DND-41 (cell line): ENCODE measurements around the gene CLDN20.

ENCODE experiments used
- ATAC-seq: fragments of 200-7000 bp; cut with Tn5 transposase; 3 replicates; pipeline ENCODE4 v1.9.1; 2021; ENCODE audit warnings: low read depth; ENCODE audit not compliant: insufficient read depth
- DNase-seq: peaks from one replicate; pipeline ENCODE4 v3.0.0-alpha.2; 2020
- H2AFZ ChIP-seq: 2 replicates; pipeline ENCODE4 v1.6.0; 2012; ENCODE audit warnings: low read depth, low read length
- H3K27ac ChIP-seq: 2 replicates; pipeline ENCODE4 v1.5.1; 2012; ENCODE audit warnings: low read length, inconsistent platforms
- H3K27me3 ChIP-seq: fragments of 200-600 bp; sonication (generic); 2 replicates; pipeline ENCODE4 v1.6.0; 2012; ENCODE audit warnings: low read length, mild to moderate bottlenecking, inconsistent platforms; ENCODE audit not compliant: insufficient read depth, poor library complexity
- H3K36me3 ChIP-seq: 2 replicates; pipeline ENCODE4 v1.5.1; 2012; ENCODE audit warnings: low read length, inconsistent platforms; ENCODE audit not compliant: insufficient read depth
- H3K4me1 ChIP-seq: 2 replicates; pipeline ENCODE4 v1.5.1; 2012; ENCODE audit warnings: mild to moderate bottlenecking, low read length; ENCODE audit not compliant: insufficient read depth
- H3K4me2 ChIP-seq: 2 replicates; pipeline ENCODE4 v1.6.0; 2012; ENCODE audit warnings: mild to moderate bottlenecking, moderate library complexity, low read length, inconsistent platforms; ENCODE audit not compliant: insufficient read depth
- H3K4me3 ChIP-seq, 2 experiments: fragments of 200-600 bp in 1 of 2; shearing (Covaris generic) in 1 of 2; 2 replicates each; pipeline ENCODE4 v1.5.1; 2012 to 2016; ENCODE audit warnings: inconsistent platforms in 2 of 2, low read length in 2 of 2, mild to moderate bottlenecking in 2 of 2, low read depth in 1 of 2, moderate library complexity in 1 of 2
- H3K79me2 ChIP-seq: 2 replicates; pipeline ENCODE4 v1.6.0; 2012; ENCODE audit warnings: low read length, inconsistent platforms; ENCODE audit not compliant: insufficient read depth
- H3K9ac ChIP-seq: 2 replicates; pipeline ENCODE4 v1.6.0; 2012; ENCODE audit warnings: low read depth, mild to moderate bottlenecking, inconsistent platforms, low read length, moderate library complexity
- H3K9me3 ChIP-seq: 2 replicates; pipeline ENCODE4 v1.5.1; 2012; ENCODE audit warnings: low read length, moderate library complexity, mild to moderate bottlenecking, inconsistent platforms; ENCODE audit not compliant: insufficient read depth, severe bottlenecking
- H4K20me1 ChIP-seq: 2 replicates; pipeline ENCODE4 v1.6.0; 2012; ENCODE audit warnings: low read length; ENCODE audit not compliant: insufficient read depth
- CTCF ChIP-seq: IDR thresholded peaks from 2 replicates; pipeline ENCODE4 v1.5.1; 2012; ENCODE audit warnings: borderline replicate concordance, low read length, moderate library complexity, mild to moderate bottlenecking; ENCODE audit not compliant: poor library complexity, severe bottlenecking; ENCODE audit errors: extremely low read depth
- EZH2 ChIP-seq: IDR thresholded peaks from 3 replicates; pipeline ENCODE4 v1.6.1; 2012; ENCODE audit warnings: borderline replicate concordance, low read depth, mild to moderate bottlenecking, moderate library complexity, low read length, inconsistent platforms; ENCODE audit not compliant: severe bottlenecking

The CLDN20 gene

GRCh38 chr6:155278319-155279049, 14.7 kb downstream of the CLDN20 start:
- no peaks in the 10 kb centered on the region for H3K79me2 ChIP-seq
- no peak for ATAC-seq
- TF ChIP-seq EZH2 (no peak), CTCF (no peak)
- H3K4me2 ChIP-seq, result no peak overlapping the region
- no peak overlapping the region for H2AFZ ChIP-seq
- no peaks in the 10 kb centered on the region for H3K9me3 ChIP-seq
- H4K20me1 ChIP-seq, result peaks cover 8% of the 10 kb centered on the region; the same call in 1 of the 2 replicates
- DNase-seq, result no peak
- H3K27ac ChIP-seq, result no peak overlapping the region
- H3K36me3 ChIP-seq, result peaks cover 65% of the 10 kb centered on the region
- H3K4me3 ChIP-seq, result no peak overlapping the region
- no peaks in the 10 kb centered on the region for H3K4me1 ChIP-seq
- H3K9ac ChIP-seq, result no peak overlapping the region
- H3K27me3 ChIP-seq, result no peaks in the 10 kb centered on the region

- H3K4me1 ChIP-seq, result no peaks in the 10 kb centered on the region
- H3K9me3 ChIP-seq, result no peaks in the 10 kb centered on the region
- H3K36me3 ChIP-seq, result peaks cover 58% of the 10 kb centered on the region
- peaks cover 2% of the 10 kb centered on the region; the same call in 1 of the 2 replicates for H3K79me2 ChIP-seq
- H3K27me3 ChIP-seq, result no peaks in the 10 kb centered on the region
- H3K27ac ChIP-seq, result no peak overlapping the region
- no peak overlapping the region for H3K4me2 ChIP-seq
- no peak overlapping the region for H3K9ac ChIP-seq
- no peak for TF ChIP-seq CTCF
- TF ChIP-seq EZH2, result no peak
- DNase-seq (no peak), ATAC-seq (no peak)
- H4K20me1 ChIP-seq, result no peaks in the 10 kb centered on the region
- H3K4me3 ChIP-seq, result no peak overlapping the region
- no peak overlapping the region for H2AFZ ChIP-seq
Measured at GRCh38 chr6:155284775-155285174, 21.0 kb downstream of the CLDN20 start.

- Histone ChIP-seq H3K27ac (no peak overlapping the region), H2AFZ (no peak overlapping the region), H3K4me3 (no peak overlapping the region), H3K9me3 (no peaks in the 10 kb centered on the region), H3K4me1 (no peaks in the 10 kb centered on the region), H3K27me3 (no peaks in the 10 kb centered on the region), H3K9ac (no peak overlapping the region), H3K36me3 (peaks cover 67% of the 10 kb centered on the region), H4K20me1 (no peaks in the 10 kb centered on the region; the same call in 1 of the 2 replicates), H3K4me2 (no peak overlapping the region), H3K79me2 (peaks cover 2% of the 10 kb centered on the region; the same call in 1 of the 2 replicates)
- TF ChIP-seq CTCF (peak; percentile 6), EZH2 (no peak)
- no peak for ATAC-seq
- DNase-seq, result no peak
Measured at GRCh38 chr6:155287762-155288161, 23.9 kb downstream of the CLDN20 start.
